HG02840 (cell line): ENCODE measurements around the gene CD28.
"Not testable (repeated sequence)": the region's sequence is repeated elsewhere in the genome, so short reads cannot be mapped to it uniquely, and the experiment has no call there.

Source experiments
- ATAC-seq: cut with Tn5 transposase; IDR thresholded peaks from one replicate; pipeline ENCODE4 v1.9.1; 2021; ENCODE audit warnings: mild to moderate bottlenecking, moderate library complexity, moderate number of reproducible peaks; ENCODE audit not compliant: unreplicated experiment, low FRiP score

CD28 gene

GRCh38 chr2:203685789-203686420, 20.5 kb upstream of the CD28 start:
- no peak for ATAC-seq

- ATAC-seq: no peak
Measured at GRCh38 chr2:203687165-203687564, 19.3 kb upstream of the CD28 start.

GRCh38 chr2:203688798-203689197, 17.6 kb upstream of the CD28 start:
- ATAC-seq: peak; percentile 72

GRCh38 chr2:203689426-203690116, 16.9 kb upstream of the CD28 start:
- ATAC-seq: no peak

GRCh38 chr2:203690117-203690431, 16.4 kb upstream of the CD28 start:
- no peak for ATAC-seq

- ATAC-seq: no peak
Measured at GRCh38 chr2:203690441-203691047, 15.9 kb upstream of the CD28 start.

- no peak for ATAC-seq
Measured at GRCh38 chr2:203691149-203691548, 15.3 kb upstream of the CD28 start.

GRCh38 chr2:203692031-203692710, 14.3 kb upstream of the CD28 start:
- no peak for ATAC-seq

- ATAC-seq: no peak
Measured at GRCh38 chr2:203693242-203693879, 13.1 kb upstream of the CD28 start.

- ATAC-seq: no peak
Measured at GRCh38 chr2:203694191-203694590, 12.2 kb upstream of the CD28 start.

GRCh38 chr2:203697190-203697589, 9.2 kb upstream of the CD28 start:
- no peak for ATAC-seq

GRCh38 chr2:203697763-203698162, 8.7 kb upstream of the CD28 start:
- ATAC-seq: not testable (repeated sequence)

GRCh38 chr2:203698410-203698809, 8.0 kb upstream of the CD28 start:
- not testable (repeated sequence) for ATAC-seq

GRCh38 chr2:203704430-203704829, 2.0 kb upstream of the CD28 start:
- no peak for ATAC-seq

- ATAC-seq: no peak
Measured at GRCh38 chr2:203705178-203705577, 1.3 kb upstream of the CD28 start.

- no peak for ATAC-seq
Measured at GRCh38 chr2:203707530-203707929, 1.1 kb downstream of the CD28 start.

- ATAC-seq: no peak
Measured at GRCh38 chr2:203708846-203709396, 2.5 kb downstream of the CD28 start.

GRCh38 chr2:203709416-203710040, 3.1 kb downstream of the CD28 start:
- no peak for ATAC-seq

- ATAC-seq: no peak
Measured at GRCh38 chr2:203710226-203710625, 3.8 kb downstream of the CD28 start.

GRCh38 chr2:203710952-203711351, 4.5 kb downstream of the CD28 start:
- no peak for ATAC-seq
